Measurements from ENCODE around the gene MSN. TPM values are rescaled to one million over a fixed set of nuclear protein-coding genes. Genes with fewer than 3 reads are reported as not detected.
"Not testable (repeated sequence)": the region's sequence is repeated elsewhere in the genome, so short reads cannot be mapped to it uniquely, and the experiment has no call there.

The MSN gene
- polyA plus RNA-seq, 1 donor from 2014 or later, result 2.3 TPM

DNA sequence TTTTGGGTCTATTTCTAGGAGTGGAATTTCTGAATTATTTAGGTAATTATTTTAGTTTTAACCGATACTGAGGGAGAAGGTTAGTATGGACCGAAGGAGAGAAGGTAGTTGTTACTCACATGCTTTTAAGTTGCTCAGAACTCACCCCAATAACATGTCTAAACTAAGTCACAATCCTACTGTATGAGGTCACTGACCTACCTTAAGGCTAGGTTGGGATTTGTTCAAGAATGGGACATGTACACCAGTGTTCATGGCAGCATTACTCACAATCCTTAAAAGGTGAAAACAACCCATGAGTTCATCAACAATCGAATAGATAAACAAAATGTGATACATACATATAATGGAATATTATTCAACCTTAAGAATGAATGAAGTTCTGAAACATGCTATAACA lies 90.5 kb downstream of the MSN start:
- Histone ChIP-seq H3K79me2 (replicated peaks; ENCODE audit: insufficient read depth, low read length) (no peaks in the 10 kb centered on the region), H3K27ac (ENCODE audit: low read length) (no peak overlapping the region), H3K4me2 (ENCODE audit: low read length) (no peak overlapping the region), H3K9me3 (ENCODE audit: low read length) (no peaks in the 10 kb centered on the region), H3K4me3 (ENCODE audit: low read length) (no peak overlapping the region), H3K9me2 (ENCODE audit: insufficient read depth, low read length) (no peaks in the 10 kb centered on the region), H3K27me3 (ENCODE audit: insufficient read depth, low read depth, low read length) (no peaks in the 10 kb centered on the region), H4K20me1 (ENCODE audit: insufficient read depth) (no peaks in the 10 kb centered on the region), H3K9ac (ENCODE audit: low read length) (no peak overlapping the region), H3K36me3 (ENCODE audit: insufficient read depth, low read length) (no peaks in the 10 kb centered on the region), H2AFZ (ENCODE audit: low read depth, low read length) (no peak overlapping the region), H3F3A (ENCODE audit: insufficient read depth, low read length, poor library complexity, severe bottlenecking) (no peaks in the 10 kb centered on the region)
- TF ChIP-seq EP300 (conservative IDR thresholded peaks at IDR 0.05; ENCODE audit: poor library complexity, severe bottlenecking), result no peak
- TF ChIP-seq, protein P1, sequence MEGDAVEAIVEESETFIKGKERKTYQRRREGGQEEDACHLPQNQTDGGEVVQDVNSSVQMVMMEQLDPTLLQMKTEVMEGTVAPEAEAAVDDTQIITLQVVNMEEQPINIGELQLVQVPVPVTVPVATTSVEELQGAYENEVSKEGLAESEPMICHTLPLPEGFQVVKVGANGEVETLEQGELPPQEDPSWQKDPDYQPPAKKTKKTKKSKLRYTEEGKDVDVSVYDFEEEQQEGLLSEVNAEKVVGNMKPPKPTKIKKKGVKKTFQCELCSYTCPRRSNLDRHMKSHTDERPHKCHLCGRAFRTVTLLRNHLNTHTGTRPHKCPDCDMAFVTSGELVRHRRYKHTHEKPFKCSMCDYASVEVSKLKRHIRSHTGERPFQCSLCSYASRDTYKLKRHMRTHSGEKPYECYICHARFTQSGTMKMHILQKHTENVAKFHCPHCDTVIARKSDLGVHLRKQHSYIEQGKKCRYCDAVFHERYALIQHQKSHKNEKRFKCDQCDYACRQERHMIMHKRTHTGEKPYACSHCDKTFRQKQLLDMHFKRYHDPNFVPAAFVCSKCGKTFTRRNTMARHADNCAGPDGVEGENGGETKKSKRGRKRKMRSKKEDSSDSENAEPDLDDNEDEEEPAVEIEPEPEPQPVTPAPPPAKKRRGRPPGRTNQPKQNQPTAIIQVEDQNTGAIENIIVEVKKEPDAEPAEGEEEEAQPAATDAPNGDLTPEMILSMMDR (IDR thresholded peaks at IDR 0.05; ENCODE audit: poor library complexity, severe bottlenecking), result no peak

DNA sequence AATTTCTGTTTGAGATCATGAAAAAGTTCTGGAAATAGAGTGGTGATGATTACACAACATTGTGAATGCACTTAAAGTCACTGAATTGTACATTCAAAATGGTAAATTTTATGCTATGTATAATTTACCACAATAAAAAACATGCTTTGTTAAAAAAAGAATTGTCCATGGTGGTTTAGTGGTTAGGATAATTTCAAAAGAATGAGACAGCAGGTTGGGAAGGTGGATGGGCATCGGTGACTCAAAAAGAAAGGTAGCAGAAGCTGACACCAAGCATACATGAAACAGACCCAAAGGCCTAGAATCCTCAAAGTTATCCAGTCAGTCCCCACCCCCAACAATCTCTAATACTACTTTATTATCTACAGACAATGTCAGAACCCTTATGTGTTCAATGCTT lies 91.1 kb downstream of the MSN start:
- Histone ChIP-seq H2AFZ (ENCODE audit: low read depth, low read length) (no peak overlapping the region), H3K27ac (ENCODE audit: low read length) (no peak overlapping the region), H3K79me2 (replicated peaks; ENCODE audit: insufficient read depth, low read length) (no peaks in the 10 kb centered on the region), H3K4me3 (ENCODE audit: low read length) (no peak overlapping the region), H3K4me2 (ENCODE audit: low read length) (no peak overlapping the region), H3K27me3 (ENCODE audit: insufficient read depth, low read depth, low read length) (no peaks in the 10 kb centered on the region), H4K20me1 (ENCODE audit: insufficient read depth) (no peaks in the 10 kb centered on the region), H3K9me2 (ENCODE audit: insufficient read depth, low read length) (no peaks in the 10 kb centered on the region), H3K36me3 (ENCODE audit: insufficient read depth, low read length) (no peaks in the 10 kb centered on the region), H3K9me3 (ENCODE audit: low read length) (no peaks in the 10 kb centered on the region), H3F3A (ENCODE audit: insufficient read depth, low read length, poor library complexity, severe bottlenecking) (no peaks in the 10 kb centered on the region), H3K9ac (ENCODE audit: low read length) (no peak overlapping the region)
- TF ChIP-seq, protein P1 (IDR thresholded peaks at IDR 0.05; ENCODE audit: poor library complexity, severe bottlenecking), result no peak
- TF ChIP-seq RAD21 (conservative IDR thresholded peaks at IDR 0.05), result no peak
- TF ChIP-seq, protein P2, sequence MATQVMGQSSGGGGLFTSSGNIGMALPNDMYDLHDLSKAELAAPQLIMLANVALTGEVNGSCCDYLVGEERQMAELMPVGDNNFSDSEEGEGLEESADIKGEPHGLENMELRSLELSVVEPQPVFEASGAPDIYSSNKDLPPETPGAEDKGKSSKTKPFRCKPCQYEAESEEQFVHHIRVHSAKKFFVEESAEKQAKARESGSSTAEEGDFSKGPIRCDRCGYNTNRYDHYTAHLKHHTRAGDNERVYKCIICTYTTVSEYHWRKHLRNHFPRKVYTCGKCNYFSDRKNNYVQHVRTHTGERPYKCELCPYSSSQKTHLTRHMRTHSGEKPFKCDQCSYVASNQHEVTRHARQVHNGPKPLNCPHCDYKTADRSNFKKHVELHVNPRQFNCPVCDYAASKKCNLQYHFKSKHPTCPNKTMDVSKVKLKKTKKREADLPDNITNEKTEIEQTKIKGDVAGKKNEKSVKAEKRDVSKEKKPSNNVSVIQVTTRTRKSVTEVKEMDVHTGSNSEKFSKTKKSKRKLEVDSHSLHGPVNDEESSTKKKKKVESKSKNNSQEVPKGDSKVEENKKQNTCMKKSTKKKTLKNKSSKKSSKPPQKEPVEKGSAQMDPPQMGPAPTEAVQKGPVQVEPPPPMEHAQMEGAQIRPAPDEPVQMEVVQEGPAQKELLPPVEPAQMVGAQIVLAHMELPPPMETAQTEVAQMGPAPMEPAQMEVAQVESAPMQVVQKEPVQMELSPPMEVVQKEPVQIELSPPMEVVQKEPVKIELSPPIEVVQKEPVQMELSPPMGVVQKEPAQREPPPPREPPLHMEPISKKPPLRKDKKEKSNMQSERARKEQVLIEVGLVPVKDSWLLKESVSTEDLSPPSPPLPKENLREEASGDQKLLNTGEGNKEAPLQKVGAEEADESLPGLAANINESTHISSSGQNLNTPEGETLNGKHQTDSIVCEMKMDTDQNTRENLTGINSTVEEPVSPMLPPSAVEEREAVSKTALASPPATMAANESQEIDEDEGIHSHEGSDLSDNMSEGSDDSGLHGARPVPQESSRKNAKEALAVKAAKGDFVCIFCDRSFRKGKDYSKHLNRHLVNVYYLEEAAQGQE (IDR thresholded peaks at IDR 0.05; ENCODE audit: borderline replicate concordance), result no peak
- TF ChIP-seq POLR2AphosphoS5 (IDR thresholded peaks at IDR 0.05), result no peak
- TF ChIP-seq TAF1 (IDR thresholded peaks at IDR 0.05; ENCODE audit: low read depth), result no peak
- no peak for TF ChIP-seq EP300 (conservative IDR thresholded peaks at IDR 0.05; ENCODE audit: poor library complexity, severe bottlenecking)

DNA sequence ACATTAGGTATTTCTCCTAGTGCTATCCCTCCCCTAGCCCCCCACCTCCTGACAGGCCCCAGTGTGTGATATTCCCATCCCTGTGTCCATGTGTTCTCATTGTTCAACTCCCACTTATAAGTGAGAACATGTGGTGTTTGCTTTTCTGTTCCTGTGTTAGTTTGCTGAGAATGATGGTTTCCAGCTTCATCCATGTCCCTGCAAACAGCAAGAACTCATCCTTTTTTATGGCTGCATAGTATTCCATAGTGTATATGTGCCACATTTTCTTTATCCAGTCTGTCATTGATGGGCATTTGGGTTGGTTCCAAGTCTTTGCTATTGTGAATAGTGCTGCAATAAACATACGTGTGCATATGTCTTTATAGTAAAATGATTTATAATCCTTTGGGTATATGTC lies 92.1 kb downstream of the MSN start:
- H3K9ac ChIP-seq (ENCODE audit: low read length); H3F3A ChIP-seq (ENCODE audit: insufficient read depth, low read length, poor library complexity, severe bottlenecking); H3K9me3 ChIP-seq (ENCODE audit: low read length); H3K4me2 ChIP-seq (ENCODE audit: low read length); H3K36me3 ChIP-seq (ENCODE audit: insufficient read depth, low read length); H3K9me2 ChIP-seq (ENCODE audit: insufficient read depth, low read length); H4K20me1 ChIP-seq (ENCODE audit: insufficient read depth); H3K27ac ChIP-seq (ENCODE audit: low read length); H3K4me3 ChIP-seq (ENCODE audit: low read length); H2AFZ ChIP-seq (ENCODE audit: low read depth, low read length); H3K27me3 ChIP-seq (ENCODE audit: insufficient read depth, low read depth, low read length); H3K79me2 ChIP-seq (replicated peaks; ENCODE audit: insufficient read depth, low read length): not testable (repeated sequence)
